Measurements from ENCODE around the gene RNF114. TPM values are rescaled to one million over a fixed set of nuclear protein-coding genes. Genes with fewer than 3 reads are reported as not detected.

The RNF114 gene
- total and polyA plus RNA-seq, 2 donors (not counting 3 experiments of a cell fraction or from before 2014, with no cell fraction given) = 45.8 to 81.7 TPM

GRCh38 chr20:49901588-49901987 lies 34.6 kb upstream of the RNF114 start:
- Histone ChIP-seq H3K9ac (replicated peaks; ENCODE audit: extremely low read depth, insufficient read depth, low read length) (no peak overlapping the region), H3K9me3 (replicated peaks; ENCODE audit: control insufficient read depth, insufficient read depth, low read length) (no peaks in the 10 kb centered on the region), H3K79me2 (ENCODE audit: control insufficient read depth, insufficient read depth, low read length) (no peaks in the 10 kb centered on the region), H3K4me1 (ENCODE audit: control insufficient read depth, extremely low read depth, insufficient read depth, low read length) (no peaks in the 10 kb centered on the region), H3K27ac (ENCODE audit: insufficient read depth, low read depth, low read length) (no peak overlapping the region), H3K4me2 (ENCODE audit: insufficient read depth, low read length) (no peak overlapping the region), H3K9me1 (replicated peaks; ENCODE audit: control insufficient read depth, extremely low read depth, insufficient read depth, low read length) (no peaks in the 10 kb centered on the region), H3K36me3 (ENCODE audit: control insufficient read depth in 2 of 2, extremely low read depth in 1 of 2, insufficient read depth in 2 of 2, low read length in 2 of 2) (peaks cover 4 to 20% of the 10 kb centered on the region in 2 experiments), H2AFZ (ENCODE audit: low read depth, low read length) (no peak overlapping the region), H3K4me3 (replicated peaks in 1 of 3; ENCODE audit: insufficient read depth in 1 of 3, low read depth in 1 of 3, low read length in 3 of 3) (no peak overlapping the region), H4K20me1 (replicated peaks; ENCODE audit: control insufficient read depth, extremely low read depth, insufficient read depth, low read length) (no peaks in the 10 kb centered on the region), H3K27me3 (ENCODE audit: control insufficient read depth in 2 of 2, insufficient read depth in 2 of 2, low read length in 2 of 2) (no peaks in the 10 kb centered on the region)
- no peak for TF ChIP-seq POLR2AphosphoS5 (IDR thresholded peaks at IDR 0.05; ENCODE audit: insufficient read depth, low read depth, low read length)
- no peak for TF ChIP-seq GATA2 (IDR thresholded peaks at IDR 0.05; ENCODE audit: insufficient read depth, insufficient read length, low read depth, low read length)
- no peak for TF ChIP-seq POLR2A (IDR thresholded peaks at IDR 0.05; ENCODE audit: low read depth, low read length)
- TF ChIP-seq FOS (IDR thresholded peaks at IDR 0.05; ENCODE audit: borderline replicate concordance, insufficient read depth, low read length) = no peak
- TF ChIP-seq EZH2 (IDR thresholded peaks at IDR 0.05; ENCODE audit: borderline replicate concordance, low read depth, low read length, severe bottlenecking) = no peak
- TF ChIP-seq, protein P1, sequence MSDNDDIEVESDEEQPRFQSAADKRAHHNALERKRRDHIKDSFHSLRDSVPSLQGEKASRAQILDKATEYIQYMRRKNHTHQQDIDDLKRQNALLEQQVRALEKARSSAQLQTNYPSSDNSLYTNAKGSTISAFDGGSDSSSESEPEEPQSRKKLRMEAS (IDR thresholded peaks at IDR 0.05; ENCODE audit: insufficient read depth, insufficient read length) = no peak
- no peak for TF ChIP-seq JUN (IDR thresholded peaks at IDR 0.05; ENCODE audit: borderline replicate concordance, insufficient read depth, insufficient read length, low read depth)
- TF ChIP-seq MYC (IDR thresholded peaks at IDR 0.05; ENCODE audit: low read depth, low read length) = no peak
- TF ChIP-seq CTCF (IDR thresholded peaks at IDR 0.05; ENCODE audit: extremely low read depth in 1 of 2, insufficient read depth in 1 of 2, low read depth in 1 of 2, low read length in 2 of 2) = no peak
- ChIA-PET POLR2A (no interaction called here), CTCF (interaction anchor here (1.1 to 6.7 kb wide), 3 partner anchors 8 to 56 kb away, joined by 3 to 60 read pairs (median 6); no protein-coding TSS in a partner anchor)
- dilution Hi-C loops (cut with MboI; ENCODE audit: extremely low pct_ligation_motif_present, low sequenced_read_pairs) = no loop called here
- DNase-seq (ENCODE audit: low read depth, low spot score) (no peak), FAIRE-seq (no peak)
- intact Hi-C loops (cut with micrococcal nuclease) = no loop called here
- no TSS peak for BruUV-seq (replicated peaks)

All from endothelial cell of umbilical vein (primary cell).